Measurements from ENCODE around the gene CHST3.

Gene CHST3

DNA sequence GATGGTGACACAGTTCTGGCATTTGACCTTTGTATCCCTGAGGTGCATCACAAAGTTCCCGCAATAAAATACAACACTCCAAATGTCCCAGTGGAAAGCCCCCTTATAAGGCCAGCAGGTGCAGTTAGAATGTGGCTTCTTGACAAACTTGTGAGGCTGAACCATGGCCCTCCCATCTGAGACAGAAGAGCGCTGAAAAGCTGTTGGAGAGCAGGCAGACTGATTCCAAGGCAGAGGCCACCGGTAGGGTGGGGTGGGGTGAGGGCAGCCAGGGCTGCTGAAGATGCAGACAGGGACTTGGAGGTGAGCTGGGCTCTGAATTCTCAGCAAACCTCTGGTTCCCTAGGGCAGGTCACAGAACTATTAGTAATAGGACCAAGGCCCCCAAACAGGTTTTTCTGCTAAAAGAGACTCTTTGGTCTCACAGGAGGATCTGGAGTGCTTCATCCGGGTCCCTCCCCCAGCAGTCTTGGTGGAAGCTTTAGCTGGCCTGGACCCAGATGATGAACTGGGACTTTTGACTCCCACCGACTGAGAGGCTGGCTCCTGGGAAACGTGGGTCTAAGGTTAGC, 15.6 kb upstream of the CHST3 start:
- peaks cover 31% of the 10 kb centered on the region; the same call in 1 of the 2 replicates for H3K9me3 ChIP-seq (ENCODE audit: insufficient read depth, low read depth, low read length)
- no peak overlapping the region for H3K9ac ChIP-seq (ENCODE audit: low read depth, low read length, poor library complexity, severe bottlenecking)
- no peaks in the 10 kb centered on the region for H3K4me1 ChIP-seq (ENCODE audit: insufficient read depth, low read length, poor library complexity, severe bottlenecking)
- H3K79me2 ChIP-seq (ENCODE audit: insufficient read depth, low read length) = no peaks in the 10 kb centered on the region
- TF ChIP-seq, protein P1, sequence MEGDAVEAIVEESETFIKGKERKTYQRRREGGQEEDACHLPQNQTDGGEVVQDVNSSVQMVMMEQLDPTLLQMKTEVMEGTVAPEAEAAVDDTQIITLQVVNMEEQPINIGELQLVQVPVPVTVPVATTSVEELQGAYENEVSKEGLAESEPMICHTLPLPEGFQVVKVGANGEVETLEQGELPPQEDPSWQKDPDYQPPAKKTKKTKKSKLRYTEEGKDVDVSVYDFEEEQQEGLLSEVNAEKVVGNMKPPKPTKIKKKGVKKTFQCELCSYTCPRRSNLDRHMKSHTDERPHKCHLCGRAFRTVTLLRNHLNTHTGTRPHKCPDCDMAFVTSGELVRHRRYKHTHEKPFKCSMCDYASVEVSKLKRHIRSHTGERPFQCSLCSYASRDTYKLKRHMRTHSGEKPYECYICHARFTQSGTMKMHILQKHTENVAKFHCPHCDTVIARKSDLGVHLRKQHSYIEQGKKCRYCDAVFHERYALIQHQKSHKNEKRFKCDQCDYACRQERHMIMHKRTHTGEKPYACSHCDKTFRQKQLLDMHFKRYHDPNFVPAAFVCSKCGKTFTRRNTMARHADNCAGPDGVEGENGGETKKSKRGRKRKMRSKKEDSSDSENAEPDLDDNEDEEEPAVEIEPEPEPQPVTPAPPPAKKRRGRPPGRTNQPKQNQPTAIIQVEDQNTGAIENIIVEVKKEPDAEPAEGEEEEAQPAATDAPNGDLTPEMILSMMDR (conservative IDR thresholded peaks at IDR 0.05; ENCODE audit: low read length) = no peak
- TF ChIP-seq EZH2phosphoT487 (IDR thresholded peaks at IDR 0.05; ENCODE audit: borderline replicate concordance) = no peak
- H3K36me3 ChIP-seq (ENCODE audit: insufficient read depth, low read length) = no peaks in the 10 kb centered on the region
- no peak overlapping the region for H2AFZ ChIP-seq (ENCODE audit: low read length)
- no peaks in the 10 kb centered on the region for H3F3A ChIP-seq (ENCODE audit: low read depth)
- no peaks in the 10 kb centered on the region for H3K27me3 ChIP-seq (ENCODE audit: insufficient read depth, low read length, poor library complexity, severe bottlenecking)
- no peaks in the 10 kb centered on the region for H4K20me1 ChIP-seq (ENCODE audit: insufficient read depth, low read length, poor library complexity, severe bottlenecking)
- no peak overlapping the region for H3K4me3 ChIP-seq (ENCODE audit: low read length, poor library complexity, severe bottlenecking)
- no peak overlapping the region for H3K4me2 ChIP-seq (ENCODE audit: low read depth, low read length, poor library complexity, severe bottlenecking)
- no peaks in the 10 kb centered on the region for H3K9me2 ChIP-seq (replicated peaks; ENCODE audit: low read depth, low read length)

DNA sequence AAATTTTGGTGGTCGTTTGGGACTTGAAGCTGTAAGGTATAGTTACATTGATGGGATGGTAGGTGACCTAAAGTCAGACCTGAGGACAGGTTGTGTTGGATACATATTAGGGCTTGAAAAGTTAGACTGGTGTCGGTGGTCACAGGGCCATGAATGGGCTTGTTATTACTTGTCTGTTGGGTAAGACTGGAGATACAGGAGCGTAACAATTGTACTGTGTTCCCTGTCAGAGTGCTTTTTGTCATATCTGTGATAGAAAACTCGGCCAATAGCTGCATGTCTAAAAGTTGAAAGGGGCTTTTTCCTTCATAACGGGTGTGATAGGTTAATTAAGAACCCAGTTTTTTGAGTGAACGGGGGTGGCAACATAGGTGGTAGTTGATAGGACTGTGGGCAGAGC, 13.5 kb upstream of the CHST3 start:
- no peak overlapping the region for H3K4me2 ChIP-seq (ENCODE audit: low read depth, low read length, poor library complexity, severe bottlenecking)
- H3K4me1 ChIP-seq (ENCODE audit: insufficient read depth, low read length, poor library complexity, severe bottlenecking) = no peaks in the 10 kb centered on the region
- no peak overlapping the region for H3K9ac ChIP-seq (ENCODE audit: low read depth, low read length, poor library complexity, severe bottlenecking)
- H2AFZ ChIP-seq (ENCODE audit: low read length) = no peak overlapping the region
- TF ChIP-seq, protein P1 (conservative IDR thresholded peaks at IDR 0.05; ENCODE audit: low read length) = no peak
- TF ChIP-seq EZH2phosphoT487 (IDR thresholded peaks at IDR 0.05; ENCODE audit: borderline replicate concordance) = no peak
- H3K9me2 ChIP-seq (replicated peaks; ENCODE audit: low read depth, low read length) = no peaks in the 10 kb centered on the region
- no peaks in the 10 kb centered on the region for H3K36me3 ChIP-seq (ENCODE audit: insufficient read depth, low read length)
- no peaks in the 10 kb centered on the region for H3F3A ChIP-seq (ENCODE audit: low read depth)
- H3K79me2 ChIP-seq (ENCODE audit: insufficient read depth, low read length) = no peaks in the 10 kb centered on the region
- H3K4me3 ChIP-seq (ENCODE audit: low read length, poor library complexity, severe bottlenecking) = no peak overlapping the region
- H4K20me1 ChIP-seq (ENCODE audit: insufficient read depth, low read length, poor library complexity, severe bottlenecking) = no peaks in the 10 kb centered on the region
- H3K9me3 ChIP-seq (ENCODE audit: insufficient read depth, low read depth, low read length) = peaks cover 27% of the 10 kb centered on the region; the same call in 1 of the 2 replicates
- no peaks in the 10 kb centered on the region for H3K27me3 ChIP-seq (ENCODE audit: insufficient read depth, low read length, poor library complexity, severe bottlenecking)

- no peak overlapping the region for H2AFZ ChIP-seq (ENCODE audit: low read length)
- no peaks in the 10 kb centered on the region for H3K79me2 ChIP-seq (ENCODE audit: insufficient read depth, low read length)
- H3K36me3 ChIP-seq (ENCODE audit: insufficient read depth, low read length) = no peaks in the 10 kb centered on the region
- TF ChIP-seq EZH2phosphoT487 (IDR thresholded peaks at IDR 0.05; ENCODE audit: borderline replicate concordance) = no peak
- TF ChIP-seq, protein P1 (conservative IDR thresholded peaks at IDR 0.05; ENCODE audit: low read length) = no peak
- no peak overlapping the region for H3K4me2 ChIP-seq (ENCODE audit: low read depth, low read length, poor library complexity, severe bottlenecking)
- H4K20me1 ChIP-seq (ENCODE audit: insufficient read depth, low read length, poor library complexity, severe bottlenecking) = no peaks in the 10 kb centered on the region
- no peaks in the 10 kb centered on the region for H3K27me3 ChIP-seq (ENCODE audit: insufficient read depth, low read length, poor library complexity, severe bottlenecking)
- H3K9me3 ChIP-seq (ENCODE audit: insufficient read depth, low read depth, low read length) = peaks cover 13% of the 10 kb centered on the region; the same call in 1 of the 2 replicates
- no peaks in the 10 kb centered on the region for H3K9me2 ChIP-seq (replicated peaks; ENCODE audit: low read depth, low read length)
- H3K4me1 ChIP-seq (ENCODE audit: insufficient read depth, low read length, poor library complexity, severe bottlenecking) = no peaks in the 10 kb centered on the region
- no peak overlapping the region for H3K4me3 ChIP-seq (ENCODE audit: low read length, poor library complexity, severe bottlenecking)
- H3F3A ChIP-seq (ENCODE audit: low read depth) = no peaks in the 10 kb centered on the region
- no peak overlapping the region for H3K9ac ChIP-seq (ENCODE audit: low read depth, low read length, poor library complexity, severe bottlenecking)
Measured at GRCh38 chr10:71952745-71953144, 11.4 kb upstream of the CHST3 start.
